Activated CD8-positive, alpha-beta T cell treated with anti-CD3 and anti-CD28 coated beads, Interleukin-2, amount 10 ng/mL, durations not matched to agents 7 days and 5 days (primary cell): ENCODE results near the gene CNKSR2. TPM values are rescaled to one million over a fixed set of nuclear protein-coding genes. Genes with fewer than 3 reads are reported as not detected.

Source experiments
- ATAC-seq: fragments of 150-1000 bp; cut with Tn5 transposase; one replicate; pipeline ENCODE4 v1.10.0; 2021; ENCODE audit warnings: moderate library complexity
- CTCF ChIA-PET: fragments of 350-600 bp; sonication (Branson Sonifier 250); formaldehyde crosslinking; loops from one replicate; lab custom pipeline; 2021; ENCODE audit warnings: antibody characterized with exemption; lab: Charles Lee
- POLR2A ChIA-PET: fragments of 350-600 bp; sonication (Branson Sonifier 250); formaldehyde crosslinking; loops from one replicate; lab custom pipeline; 2021; ENCODE audit warnings: antibody characterized with exemption; lab: Charles Lee
- DNase-seq: peaks from one replicate; pipeline ENCODE4 v3.0.0-alpha.2; 2020
- H3K27ac Mint-ChIP-seq: one replicate; pipeline ENCODE4 v1.8.0; 2021; ENCODE audit warnings: mild to moderate bottlenecking, mixed read lengths
- H3K27me3 Mint-ChIP-seq: one replicate; pipeline ENCODE4 v1.8.0; 2021; ENCODE audit warnings: low read depth, mixed read lengths
- H3K36me3 Mint-ChIP-seq: one replicate; pipeline ENCODE4 v1.8.0; 2021; ENCODE audit warnings: low read depth, mixed read lengths
- H3K4me1 Mint-ChIP-seq: one replicate; pipeline ENCODE4 v1.8.0; 2021; ENCODE audit warnings: low read depth, mixed read lengths
- H3K4me3 Mint-ChIP-seq: one replicate; pipeline ENCODE4 v1.8.0; 2021; ENCODE audit warnings: mild to moderate bottlenecking, mixed read lengths
- H3K9me3 Mint-ChIP-seq: one replicate; pipeline ENCODE4 v1.8.0; 2022; ENCODE audit warnings: mixed read lengths; ENCODE audit not compliant: insufficient read depth
- total RNA-seq, 2 experiments: library from RNA; stranded (reverse); gene quantifications; one replicate each; pipeline ENCODE4 v1.2.3, GENCODE V29; 2021

The CNKSR2 gene
- total RNA-seq, 2 experiments from 2014 or later: 11.0 to 11.1 TPM

DNA sequence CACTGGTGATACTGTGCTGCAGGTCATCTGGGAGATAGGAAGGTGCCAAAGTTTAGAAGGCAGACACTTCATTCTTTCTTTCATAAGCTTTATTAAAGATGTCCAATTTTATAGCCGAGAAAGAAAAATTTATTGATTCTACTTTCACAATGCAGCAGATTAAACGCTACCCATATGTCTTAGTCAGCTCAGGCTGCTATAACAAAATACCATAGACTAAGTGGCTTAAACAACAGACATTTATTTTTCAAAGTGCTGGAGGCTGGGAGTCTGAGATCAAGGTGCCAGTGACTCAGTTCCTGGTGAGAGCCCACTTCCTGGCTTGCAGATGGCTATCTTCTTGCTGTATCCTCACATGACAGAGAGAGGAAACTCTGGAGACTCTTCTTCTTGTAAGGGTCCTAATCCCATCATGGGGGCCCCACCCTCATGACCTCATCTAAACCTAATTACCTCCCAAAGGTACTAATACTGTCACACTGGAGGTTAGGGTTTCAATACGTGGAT is 317.3 kb downstream of the CNKSR2 start:
- H3K36me3 Mint-ChIP-seq: peaks cover 2% of the 10 kb centered on the region
- H3K27ac Mint-ChIP-seq: no peak overlapping the region
- H3K4me1 Mint-ChIP-seq: peaks cover 7% of the 10 kb centered on the region
- H3K4me3 Mint-ChIP-seq: no peak overlapping the region
- no peaks in the 10 kb centered on the region for H3K9me3 Mint-ChIP-seq
- POLR2A ChIA-PET: no interaction called here
- ATAC-seq (no peak), DNase-seq (peak; percentile 22)
- H3K27me3 Mint-ChIP-seq: no peaks in the 10 kb centered on the region
- CTCF ChIA-PET: no interaction called here

DNA sequence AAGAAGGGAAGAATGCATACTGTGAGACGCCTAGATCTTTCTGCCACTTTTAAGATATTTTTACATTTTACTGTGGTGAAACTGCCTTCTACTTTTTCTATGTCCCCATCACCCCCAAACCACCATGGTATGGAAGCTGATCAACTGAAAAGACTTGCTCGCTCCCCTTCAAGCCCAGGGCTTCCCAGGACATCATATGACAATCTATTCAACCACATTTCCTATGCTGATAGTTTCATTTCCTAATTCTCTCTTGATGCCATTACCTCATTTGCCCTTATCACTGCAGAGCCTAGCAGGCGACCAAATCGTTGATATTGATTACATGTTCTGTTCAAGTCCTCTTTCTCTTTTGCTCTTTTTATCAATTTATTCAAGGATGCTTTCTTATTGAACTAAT is 324.1 kb downstream of the CNKSR2 start:
- no peaks in the 10 kb centered on the region for H3K27me3 Mint-ChIP-seq
- DNase-seq (no peak), ATAC-seq (no peak)
- no peaks in the 10 kb centered on the region for H3K9me3 Mint-ChIP-seq
- no peak overlapping the region for H3K27ac Mint-ChIP-seq
- H3K4me1 Mint-ChIP-seq: no peaks in the 10 kb centered on the region
- no peak overlapping the region for H3K4me3 Mint-ChIP-seq
- no peaks in the 10 kb centered on the region for H3K36me3 Mint-ChIP-seq
- ChIA-PET POLR2A (no interaction called here), CTCF (no interaction called here)

DNA sequence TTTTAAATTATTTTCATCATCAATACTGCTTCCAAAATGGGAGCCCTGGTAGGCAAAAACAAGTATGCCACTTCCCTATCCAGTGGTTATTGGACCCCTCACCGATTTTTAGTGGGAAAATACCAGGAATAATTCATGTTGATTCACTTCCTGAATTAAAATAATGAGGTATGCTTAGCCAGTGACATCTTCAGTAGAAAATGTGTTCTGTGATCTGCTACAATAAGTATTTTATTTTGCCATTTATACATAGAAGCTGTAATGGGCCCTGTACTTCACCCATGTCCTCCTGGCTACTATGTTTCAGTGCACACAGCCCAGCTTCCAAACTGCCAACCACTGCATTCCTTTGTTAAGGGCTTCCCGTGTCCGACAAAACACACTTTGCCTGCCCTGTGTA is 324.9 kb downstream of the CNKSR2 start:
- no peak overlapping the region for H3K4me3 Mint-ChIP-seq
- POLR2A ChIA-PET: no interaction called here

DNA sequence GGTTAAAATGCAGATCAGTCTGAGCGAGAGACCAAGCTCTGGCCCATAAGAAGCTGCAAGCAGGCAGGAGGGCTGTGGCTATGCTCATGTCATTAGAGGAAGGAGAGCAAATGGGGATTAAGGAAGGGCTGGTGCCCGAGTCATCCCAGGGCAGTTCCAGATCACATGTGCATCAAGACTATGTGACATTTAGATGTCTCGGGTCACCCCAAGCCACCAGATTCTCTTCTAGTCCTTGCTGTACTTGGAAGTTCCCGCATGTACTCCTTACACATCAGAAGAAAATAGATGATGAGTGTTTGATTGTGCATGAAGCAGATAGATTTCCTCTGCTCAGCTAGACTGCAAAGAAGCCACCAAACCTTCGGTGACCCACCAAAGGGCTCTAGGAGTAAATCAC is 326.1 kb downstream of the CNKSR2 start:
- ChIA-PET CTCF (interaction anchor here (1.3 kb wide), 1 partner anchor 46 kb away, joined by 3 read pairs; no protein-coding TSS in a partner anchor), POLR2A (no interaction called here)
- Mint-ChIP-seq H3K4me1 (no peaks in the 10 kb centered on the region), H3K36me3 (no peaks in the 10 kb centered on the region), H3K27ac (no peak overlapping the region), H3K27me3 (no peaks in the 10 kb centered on the region), H3K4me3 (no peak overlapping the region), H3K9me3 (no peaks in the 10 kb centered on the region)
- DNase-seq (no peak), ATAC-seq (no peak)

More for the DNA sequence above, 324.9 kb downstream of the CNKSR2 start:
- Mint-ChIP-seq H3K9me3 (no peaks in the 10 kb centered on the region), H3K27me3 (no peaks in the 10 kb centered on the region), H3K36me3 (no peaks in the 10 kb centered on the region), H3K4me1 (no peaks in the 10 kb centered on the region), H3K27ac (no peak overlapping the region)
- CTCF ChIA-PET: interaction anchor here (1.3 kb wide), 1 partner anchor 47 kb away, joined by 3 read pairs; no protein-coding TSS in a partner anchor
- DNase-seq (no peak), ATAC-seq (no peak)

GRCh38 chrX:21700967-21701366 is 326.7 kb downstream of the CNKSR2 start:
- no peak overlapping the region for H3K4me3 Mint-ChIP-seq
- ChIA-PET POLR2A (no interaction called here), CTCF (no interaction called here)
- ATAC-seq (no peak), DNase-seq (no peak)
- H3K27me3 Mint-ChIP-seq: no peaks in the 10 kb centered on the region
- H3K9me3 Mint-ChIP-seq: no peaks in the 10 kb centered on the region
- H3K4me1 Mint-ChIP-seq: no peaks in the 10 kb centered on the region
- no peak overlapping the region for H3K27ac Mint-ChIP-seq
- no peaks in the 10 kb centered on the region for H3K36me3 Mint-ChIP-seq

GRCh38 chrX:21702725-21703124 is 328.5 kb downstream of the CNKSR2 start:
- no peaks in the 10 kb centered on the region for H3K36me3 Mint-ChIP-seq
- H3K4me3 Mint-ChIP-seq: no peak overlapping the region
- no peak overlapping the region for H3K27ac Mint-ChIP-seq
- DNase-seq (no peak), ATAC-seq (no peak)
- H3K4me1 Mint-ChIP-seq: no peaks in the 10 kb centered on the region
- H3K27me3 Mint-ChIP-seq: no peaks in the 10 kb centered on the region
- ChIA-PET CTCF (no interaction called here), POLR2A (no interaction called here)
- H3K9me3 Mint-ChIP-seq: no peaks in the 10 kb centered on the region
